Measurements from ENCODE around the gene FASTKD2. TPM values are rescaled to one million over a fixed set of nuclear protein-coding genes. Genes with fewer than 3 reads are reported as not detected.
"Not testable (repeated sequence)": the region's sequence is repeated elsewhere in the genome, so short reads cannot be mapped to it uniquely, and the experiment has no call there.

FASTKD2 gene
- polyA plus RNA-seq, 3 donors = 36.1 to 43.2 (median 40.4) TPM

GRCh38 chr2:206812471-206812870, 47.1 kb downstream of the FASTKD2 start:
- DNase-seq (ENCODE audit: extremely low read depth in 1 of 11, low read depth in 9 of 11, low spot score in 4 of 11) = not testable (repeated sequence)

- no peak for DNase-seq (ENCODE audit: extremely low read depth in 1 of 11, low read depth in 9 of 11, low spot score in 4 of 11)
Measured at GRCh38 chr2:206814498-206814897, 49.1 kb downstream of the FASTKD2 start.

- no peak for DNase-seq (ENCODE audit: extremely low read depth in 1 of 11, low read depth in 9 of 11, low spot score in 4 of 11)
Measured at GRCh38 chr2:206820807-206821206, 55.4 kb downstream of the FASTKD2 start.

- no peak for DNase-seq (ENCODE audit: extremely low read depth in 1 of 11, low read depth in 9 of 11, low spot score in 4 of 11)
Measured at GRCh38 chr2:206823178-206823577, 57.8 kb downstream of the FASTKD2 start.

- no peak for DNase-seq (ENCODE audit: extremely low read depth in 1 of 11, low read depth in 9 of 11, low spot score in 4 of 11)
Measured at GRCh38 chr2:206824087-206824618, 58.7 kb downstream of the FASTKD2 start.

- DNase-seq (ENCODE audit: extremely low read depth in 1 of 11, low read depth in 9 of 11, low spot score in 4 of 11) = no peak
Measured at GRCh38 chr2:206824993-206825392, 59.6 kb downstream of the FASTKD2 start.

- no peak for DNase-seq (ENCODE audit: extremely low read depth in 1 of 11, low read depth in 9 of 11, low spot score in 4 of 11)
Measured at GRCh38 chr2:206831442-206831995, 66.1 kb downstream of the FASTKD2 start.

GRCh38 chr2:206832873-206833272, 67.5 kb downstream of the FASTKD2 start:
- no peak for DNase-seq (ENCODE audit: extremely low read depth in 1 of 11, low read depth in 9 of 11, low spot score in 4 of 11)

GRCh38 chr2:206833291-206833690, 67.9 kb downstream of the FASTKD2 start:
- DNase-seq (ENCODE audit: extremely low read depth in 1 of 11, low read depth in 9 of 11, low spot score in 4 of 11) = no peak

GRCh38 chr2:206836722-206837121, 71.3 kb downstream of the FASTKD2 start:
- no peak for DNase-seq (ENCODE audit: extremely low read depth in 1 of 11, low read depth in 9 of 11, low spot score in 4 of 11)

GRCh38 chr2:206837775-206838174, 72.4 kb downstream of the FASTKD2 start:
- DNase-seq (ENCODE audit: extremely low read depth in 1 of 11, low read depth in 9 of 11, low spot score in 4 of 11) = no peak

- no peak for DNase-seq (ENCODE audit: extremely low read depth in 1 of 11, low read depth in 9 of 11, low spot score in 4 of 11)
Measured at GRCh38 chr2:206838690-206839089, 73.3 kb downstream of the FASTKD2 start.

GRCh38 chr2:206840999-206841398, 75.6 kb downstream of the FASTKD2 start:
- DNase-seq (ENCODE audit: extremely low read depth in 1 of 11, low read depth in 9 of 11, low spot score in 4 of 11) = no peak

Other genes with a start within 250 kb of the FASTKD2 start
- not detected for gene FAM237A, start 123.1 kb upstream of the FASTKD2 start, polyA plus RNA-seq (ENCODE audit: insufficient read length in 3 of 3)
- gene DYTN, start 47.2 kb upstream of the FASTKD2 start, polyA plus RNA-seq (ENCODE audit: insufficient read length in 3 of 3) = under 1 TPM in 1 of 3 donors, not detected in 2; 0.31 TPM
- 10 to 100 TPM; 10.5 to 16.2 (median 14.5) TPM for gene MDH1B, start 278 bp upstream of the FASTKD2 start, polyA plus RNA-seq (ENCODE audit: insufficient read length in 3 of 3)
- gene CPO, start 173.9 kb downstream of the FASTKD2 start, polyA plus RNA-seq (ENCODE audit: insufficient read length in 3 of 3) = 1 to 10 TPM in 2 of 3 donors, under 1 TPM in 1; 1.00 to 1.7 (median 1.6) TPM